GM19193 (cell line): ENCODE results near the gene ARHGEF4.

Source experiments
- POLR2A ChIP-seq: IDR thresholded peaks from 4 replicates; pipeline ENCODE4 v1.6.1; 2011; ENCODE audit not compliant: insufficient read depth, insufficient read length; ENCODE audit errors: extremely low read depth

The ARHGEF4 gene

GRCh38 chr2:130807659-130808385 is 28.9 kb upstream of the ARHGEF4 start:
- TF ChIP-seq POLR2A: no peak

- TF ChIP-seq POLR2A: no peak
These were observed 28.0 kb upstream of the ARHGEF4 start for GRCh38 chr2:130808482-130809268.

DNA sequence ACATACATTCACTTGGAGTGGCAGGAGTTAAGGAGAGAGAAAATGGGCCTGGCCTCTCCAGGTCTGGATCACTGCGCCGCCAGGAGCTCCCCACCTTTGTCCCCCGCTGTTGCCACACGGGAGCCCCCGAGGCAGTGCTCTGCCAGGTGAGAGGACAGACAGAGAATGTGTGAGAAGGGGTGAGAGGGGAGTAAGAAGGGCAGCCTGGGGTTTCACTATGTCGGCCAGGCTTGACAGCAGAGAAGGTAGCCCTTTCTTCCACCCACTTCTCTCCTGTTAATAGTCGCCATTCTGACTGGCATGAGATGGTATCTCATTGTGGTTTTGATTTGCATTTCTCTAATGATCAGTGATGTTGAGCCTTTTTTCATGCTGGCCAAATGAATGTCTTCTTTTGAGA is 26.2 kb upstream of the ARHGEF4 start:
- no peak for TF ChIP-seq POLR2A

GRCh38 chr2:130813722-130814121 is 23.0 kb upstream of the ARHGEF4 start:
- TF ChIP-seq POLR2A: no peak

DNA sequence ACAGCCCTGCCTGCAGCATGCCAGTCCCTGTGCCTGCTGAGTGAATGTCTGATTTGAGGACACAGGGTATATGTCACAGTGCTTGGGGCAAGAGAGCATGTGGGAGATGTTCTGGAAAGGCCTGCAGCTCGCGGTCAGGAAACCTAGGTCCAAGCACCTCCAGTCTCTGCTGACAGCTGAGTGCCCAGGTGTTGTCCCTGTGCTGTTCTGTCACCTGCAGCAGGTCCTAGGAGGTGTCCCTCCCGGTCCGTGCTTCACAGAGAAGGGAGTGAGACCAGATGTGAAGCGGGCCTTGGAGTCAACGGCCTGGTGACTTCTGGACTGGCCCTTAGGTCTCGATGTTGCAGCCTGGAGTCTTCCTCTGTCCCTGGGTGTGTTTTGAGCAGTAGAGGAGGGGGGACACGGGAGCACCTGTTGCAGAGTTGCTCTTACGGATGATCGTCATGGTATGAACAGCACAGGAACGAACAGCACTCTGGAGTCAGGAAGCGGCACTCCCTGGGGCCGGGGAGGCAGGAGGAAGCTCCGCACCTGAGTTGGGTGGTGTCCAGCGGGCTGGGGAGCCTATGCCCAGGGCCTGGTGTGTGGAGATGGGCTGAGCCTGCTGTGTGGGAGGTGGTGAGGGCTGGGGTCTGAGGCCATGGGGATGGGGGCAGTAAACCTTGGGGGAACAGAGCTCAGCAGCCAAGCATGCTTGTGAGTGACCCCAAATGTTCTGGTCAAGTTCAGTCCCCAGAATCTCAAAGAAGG is 21.6 kb upstream of the ARHGEF4 start:
- no peak for TF ChIP-seq POLR2A

- TF ChIP-seq POLR2A: no peak
These were observed 17.9 kb upstream of the ARHGEF4 start for GRCh38 chr2:130818809-130819208.

DNA sequence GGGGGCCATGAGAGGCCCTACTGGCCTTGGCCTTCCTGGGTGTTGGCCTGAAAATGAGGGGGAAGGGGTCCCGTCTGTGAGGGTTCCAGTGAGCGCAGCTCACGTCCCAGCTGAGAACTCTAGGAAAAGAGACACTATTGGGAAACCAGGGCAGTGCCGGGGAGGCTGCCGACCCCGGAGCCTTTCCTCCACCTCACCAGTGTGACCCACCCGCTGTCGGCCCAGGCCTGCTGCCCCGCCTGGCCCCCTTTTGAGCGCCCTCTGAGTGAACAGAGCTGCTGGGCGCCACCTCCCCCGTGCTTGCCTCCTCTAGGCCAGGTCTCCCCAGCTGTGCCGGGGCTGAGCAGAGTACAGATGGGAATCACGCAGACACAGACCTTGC is 17.5 kb upstream of the ARHGEF4 start:
- TF ChIP-seq POLR2A: no peak

- TF ChIP-seq POLR2A: no peak
These were observed 17.0 kb upstream of the ARHGEF4 start for GRCh38 chr2:130819608-130820278.

DNA sequence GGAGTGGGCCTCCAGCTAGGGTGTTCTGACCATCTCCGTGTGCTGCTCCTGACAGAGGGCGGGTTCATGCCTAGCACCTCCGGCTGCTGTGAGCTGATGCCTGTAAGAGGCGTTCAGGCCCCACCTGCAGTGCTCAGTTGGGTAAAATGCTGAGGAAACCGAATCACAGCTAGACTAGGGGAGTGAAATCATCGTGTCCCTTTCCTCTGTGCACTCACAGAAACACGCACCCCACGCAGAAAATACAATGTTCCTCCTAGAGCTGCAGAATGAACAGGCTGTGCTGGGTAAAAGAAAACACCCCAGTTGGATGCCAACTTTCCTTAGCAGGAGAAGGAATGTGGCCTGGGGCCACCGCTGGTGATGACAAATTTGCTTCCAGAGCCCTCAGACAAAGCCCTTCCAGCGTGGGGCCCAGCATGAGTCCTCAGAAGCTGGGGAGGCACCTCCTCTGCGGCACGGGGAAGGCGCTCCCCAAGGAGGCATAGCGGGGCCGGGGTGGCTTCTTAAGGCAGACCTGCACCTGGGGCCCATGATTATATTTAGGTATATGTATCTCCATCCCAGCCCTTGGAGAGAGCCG is 16.3 kb upstream of the ARHGEF4 start:
- TF ChIP-seq POLR2A: no peak

DNA sequence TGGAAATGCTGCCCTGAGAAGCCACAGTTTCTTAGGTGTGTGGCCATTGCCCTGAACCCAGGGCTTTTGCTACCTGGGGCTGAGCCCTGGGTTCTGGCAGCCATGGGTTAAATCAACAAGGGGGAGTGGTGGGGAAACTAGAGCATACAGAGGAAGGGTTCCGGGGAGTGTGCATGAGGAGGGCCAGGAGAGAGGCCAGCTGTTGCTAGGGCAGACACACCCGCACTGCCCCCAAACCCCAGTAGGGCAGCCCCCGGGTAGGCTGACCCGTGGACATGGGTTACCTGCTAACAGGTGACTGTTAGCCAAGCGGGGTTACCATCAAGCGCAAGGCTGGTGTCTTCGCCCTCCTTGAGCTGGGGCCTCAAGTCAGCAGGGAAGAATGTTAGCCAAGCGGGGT is 14.8 kb upstream of the ARHGEF4 start:
- no peak for TF ChIP-seq POLR2A

DNA sequence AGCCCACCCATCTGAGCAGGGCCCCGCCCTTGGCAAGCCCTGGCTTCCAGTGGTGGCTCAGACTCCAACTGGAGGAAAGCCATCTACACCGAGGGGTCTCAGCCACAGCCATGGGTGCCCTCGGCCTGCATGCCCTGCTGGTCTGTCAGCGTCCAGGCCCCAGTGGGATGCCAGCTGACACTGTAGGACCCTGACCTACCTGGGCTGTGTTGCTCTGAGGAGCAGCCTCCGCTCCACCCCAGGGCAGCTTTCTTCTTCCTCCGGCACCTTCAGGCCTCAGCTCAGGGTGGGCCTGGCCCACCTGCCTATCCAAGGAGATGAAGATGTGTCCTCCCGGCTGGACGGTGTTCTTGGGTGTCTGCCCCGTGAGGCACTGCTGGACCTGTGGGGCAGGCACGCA is 13.9 kb upstream of the ARHGEF4 start:
- TF ChIP-seq POLR2A: no peak

DNA sequence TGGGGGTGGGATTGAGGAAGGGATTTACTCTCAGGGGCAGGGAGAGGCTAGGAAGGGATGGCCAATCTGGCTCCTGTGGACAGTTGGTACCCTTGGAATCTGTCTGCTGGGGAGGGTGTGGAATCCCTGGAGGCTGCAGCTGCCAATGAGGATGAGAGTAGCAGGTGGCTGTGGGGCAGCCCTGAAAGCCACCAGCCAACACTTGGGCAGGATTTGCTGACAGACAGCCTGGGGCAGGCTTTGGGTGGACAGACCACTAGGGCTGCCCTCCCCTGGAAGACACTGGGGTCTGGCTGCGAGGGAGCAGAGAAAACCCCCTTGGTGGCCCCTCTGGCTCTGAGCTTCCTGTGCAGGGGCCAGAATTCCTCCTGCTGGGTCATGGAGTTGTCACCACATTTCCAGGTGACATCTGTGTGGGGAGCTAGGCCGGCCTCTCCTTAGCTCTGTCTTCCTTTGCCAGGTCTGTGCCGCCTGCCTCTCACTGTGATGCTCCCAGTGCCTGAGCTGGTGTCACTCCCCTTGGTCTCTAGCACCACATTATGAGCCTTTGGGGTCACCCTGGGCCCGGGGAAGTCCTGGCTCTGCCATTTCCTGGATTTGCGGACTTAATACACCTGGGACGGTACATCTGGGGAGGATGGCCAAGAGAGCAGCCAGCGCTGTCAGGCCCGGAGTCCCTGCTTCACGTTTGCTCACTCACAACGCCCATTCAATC is 13.4 kb upstream of the ARHGEF4 start:
- no peak for TF ChIP-seq POLR2A

DNA sequence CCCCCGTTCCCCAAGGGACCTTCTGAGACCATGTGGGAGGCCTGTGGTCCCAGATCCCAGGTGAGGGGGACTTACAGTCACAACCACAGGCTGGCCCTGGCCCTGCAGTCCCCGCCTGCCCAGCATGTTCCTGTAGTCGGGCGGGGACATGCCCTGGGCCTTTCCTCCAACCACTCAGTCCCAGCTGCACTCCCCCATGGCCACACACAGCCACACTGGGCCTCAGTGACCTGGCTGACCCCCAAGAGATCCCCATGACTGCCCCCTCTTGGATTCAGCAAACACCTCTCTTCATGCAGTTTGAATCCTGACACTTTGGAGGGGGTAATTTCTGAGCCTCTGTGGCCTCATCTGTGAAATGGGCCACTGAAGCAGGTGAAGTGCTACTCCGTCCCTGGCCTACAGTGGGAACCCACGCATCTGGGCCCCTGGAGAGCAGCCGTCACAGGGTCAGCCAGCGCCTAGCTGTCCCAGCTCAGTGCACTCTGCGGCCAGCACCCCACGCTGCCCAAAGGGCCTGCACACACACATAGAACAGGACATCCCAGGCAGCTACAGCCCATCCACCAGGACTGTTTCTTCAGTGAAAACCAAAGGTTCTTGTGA is 12.7 kb upstream of the ARHGEF4 start:
- peak; percentile 16 for TF ChIP-seq POLR2A
